Neural progenitor cell (in vitro differentiated cells): ENCODE results near the gene FBXO34.

Source experiments
- EZH2 ChIP-seq: fragments of 200-600 bp; sonication (generic); IDR thresholded peaks from 2 replicates; pipeline ENCODE4 v1.6.1; 2017; ENCODE audit warnings: antibody characterized with exemption, mild to moderate bottlenecking, moderate library complexity
- EZH2phosphoT487 ChIP-seq: fragments of 200-600 bp; sonication (generic); IDR thresholded peaks from 2 replicates; pipeline ENCODE4 v1.6.1; 2017; ENCODE audit warnings: antibody characterized with exemption
- TF ChIP-seq, protein P1 (sequence below): fragments of 200-600 bp; sonication (generic); IDR thresholded peaks from 2 replicates; pipeline ENCODE4 v1.5.1; 2017; ENCODE audit warnings: antibody characterized with exemption, mild to moderate bottlenecking

DNA sequence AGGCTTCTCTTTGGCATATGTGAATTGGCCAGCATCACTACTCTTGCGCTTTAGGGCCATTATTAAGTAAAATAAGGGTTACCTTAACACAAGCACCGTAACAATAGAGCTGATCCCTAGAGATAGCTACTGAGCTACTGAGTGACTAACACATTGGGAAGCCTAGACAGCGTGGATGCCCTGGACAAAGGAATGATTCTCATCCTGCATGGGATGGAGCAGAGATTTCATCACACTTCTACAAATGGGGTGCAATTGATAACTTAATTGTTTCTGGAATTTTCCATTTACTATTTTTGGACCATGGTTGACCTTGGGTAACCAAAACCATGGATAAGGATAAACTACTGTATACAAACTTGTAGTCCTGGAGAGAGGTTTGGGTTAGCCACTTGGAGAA, 57.1 kb downstream of the FBXO34 start:
- TF ChIP-seq, protein P1, sequence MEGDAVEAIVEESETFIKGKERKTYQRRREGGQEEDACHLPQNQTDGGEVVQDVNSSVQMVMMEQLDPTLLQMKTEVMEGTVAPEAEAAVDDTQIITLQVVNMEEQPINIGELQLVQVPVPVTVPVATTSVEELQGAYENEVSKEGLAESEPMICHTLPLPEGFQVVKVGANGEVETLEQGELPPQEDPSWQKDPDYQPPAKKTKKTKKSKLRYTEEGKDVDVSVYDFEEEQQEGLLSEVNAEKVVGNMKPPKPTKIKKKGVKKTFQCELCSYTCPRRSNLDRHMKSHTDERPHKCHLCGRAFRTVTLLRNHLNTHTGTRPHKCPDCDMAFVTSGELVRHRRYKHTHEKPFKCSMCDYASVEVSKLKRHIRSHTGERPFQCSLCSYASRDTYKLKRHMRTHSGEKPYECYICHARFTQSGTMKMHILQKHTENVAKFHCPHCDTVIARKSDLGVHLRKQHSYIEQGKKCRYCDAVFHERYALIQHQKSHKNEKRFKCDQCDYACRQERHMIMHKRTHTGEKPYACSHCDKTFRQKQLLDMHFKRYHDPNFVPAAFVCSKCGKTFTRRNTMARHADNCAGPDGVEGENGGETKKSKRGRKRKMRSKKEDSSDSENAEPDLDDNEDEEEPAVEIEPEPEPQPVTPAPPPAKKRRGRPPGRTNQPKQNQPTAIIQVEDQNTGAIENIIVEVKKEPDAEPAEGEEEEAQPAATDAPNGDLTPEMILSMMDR = no peak
- TF ChIP-seq EZH2phosphoT487 (no peak), EZH2 (no peak)
